ENCODE measurements around the gene SSBP4. TPM values are rescaled to one million over a fixed set of nuclear protein-coding genes. Genes with fewer than 3 reads are reported as not detected.

The SSBP4 gene
- total RNA-seq, 1 experiment from 2014 or later, result 51.2 TPM

- Mint-ChIP-seq H3K27me3 (ENCODE audit: low read depth) (no peaks in the 10 kb centered on the region), H3K4me3 (no peak overlapping the region), H3K36me3 (peaks cover 13% of the 10 kb centered on the region), H3K9me3 (no peaks in the 10 kb centered on the region), H3K27ac (no peak overlapping the region), H3K4me1 (peaks cover 3% of the 10 kb centered on the region; the same call in 1 of the 2 replicates)
- TF ChIP-seq ATF6 (CRISPR knock-in tag; IDR thresholded peaks at IDR 0.05) (no peak), ATF1 (CRISPR knock-in tag; IDR thresholded peaks at IDR 0.05) (no peak), TEAD1 (CRISPR knock-in tag; IDR thresholded peaks at IDR 0.05) (no peak), NR1H2 (CRISPR knock-in tag; IDR thresholded peaks at IDR 0.05) (no peak), IRF1 (CRISPR knock-in tag; IDR thresholded peaks at IDR 0.05) (no peak), ZNF121 (CRISPR knock-in tag; IDR thresholded peaks at IDR 0.05) (no peak), USF2 (CRISPR knock-in tag; IDR thresholded peaks at IDR 0.05) (no peak), AFF4 (CRISPR knock-in tag; IDR thresholded peaks at IDR 0.05; ENCODE audit: borderline replicate concordance) (no peak), EMX1 (CRISPR knock-in tag; IDR thresholded peaks at IDR 0.05) (no peak), ZNF671 (CRISPR knock-in tag; IDR thresholded peaks at IDR 0.05) (no peak), NFATC4 (CRISPR knock-in tag; IDR thresholded peaks at IDR 0.05) (no peak)
- TF ChIP-seq, protein P1, sequence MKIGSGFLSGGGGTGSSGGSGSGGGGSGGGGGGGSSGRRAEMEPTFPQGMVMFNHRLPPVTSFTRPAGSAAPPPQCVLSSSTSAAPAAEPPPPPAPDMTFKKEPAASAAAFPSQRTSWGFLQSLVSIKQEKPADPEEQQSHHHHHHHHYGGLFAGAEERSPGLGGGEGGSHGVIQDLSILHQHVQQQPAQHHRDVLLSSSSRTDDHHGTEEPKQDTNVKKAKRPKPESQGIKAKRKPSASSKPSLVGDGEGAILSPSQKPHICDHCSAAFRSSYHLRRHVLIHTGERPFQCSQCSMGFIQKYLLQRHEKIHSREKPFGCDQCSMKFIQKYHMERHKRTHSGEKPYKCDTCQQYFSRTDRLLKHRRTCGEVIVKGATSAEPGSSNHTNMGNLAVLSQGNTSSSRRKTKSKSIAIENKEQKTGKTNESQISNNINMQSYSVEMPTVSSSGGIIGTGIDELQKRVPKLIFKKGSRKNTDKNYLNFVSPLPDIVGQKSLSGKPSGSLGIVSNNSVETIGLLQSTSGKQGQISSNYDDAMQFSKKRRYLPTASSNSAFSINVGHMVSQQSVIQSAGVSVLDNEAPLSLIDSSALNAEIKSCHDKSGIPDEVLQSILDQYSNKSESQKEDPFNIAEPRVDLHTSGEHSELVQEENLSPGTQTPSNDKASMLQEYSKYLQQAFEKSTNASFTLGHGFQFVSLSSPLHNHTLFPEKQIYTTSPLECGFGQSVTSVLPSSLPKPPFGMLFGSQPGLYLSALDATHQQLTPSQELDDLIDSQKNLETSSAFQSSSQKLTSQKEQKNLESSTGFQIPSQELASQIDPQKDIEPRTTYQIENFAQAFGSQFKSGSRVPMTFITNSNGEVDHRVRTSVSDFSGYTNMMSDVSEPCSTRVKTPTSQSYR (CRISPR knock-in tag; IDR thresholded peaks at IDR 0.05), result no peak
- POLR2A ChIA-PET, result interaction anchor here (0.6 to 0.7 kb wide), 2 partner anchors 13 to 232 kb away, joined by 4 to 7 read pairs; no protein-coding TSS in a partner anchor
- ATAC-seq (no peak), DNase-seq (ENCODE audit: low spot score) (no peak)
- CTCF ChIA-PET, result interaction anchor here (0.6 to 1.1 kb wide), 2 partner anchors 13 to 32 kb away, joined by 3 to 4 read pairs; no protein-coding TSS in a partner anchor
These were observed 37.8 kb downstream of the SSBP4 start for GRCh38 chr19:18456974-18457373.

DNA sequence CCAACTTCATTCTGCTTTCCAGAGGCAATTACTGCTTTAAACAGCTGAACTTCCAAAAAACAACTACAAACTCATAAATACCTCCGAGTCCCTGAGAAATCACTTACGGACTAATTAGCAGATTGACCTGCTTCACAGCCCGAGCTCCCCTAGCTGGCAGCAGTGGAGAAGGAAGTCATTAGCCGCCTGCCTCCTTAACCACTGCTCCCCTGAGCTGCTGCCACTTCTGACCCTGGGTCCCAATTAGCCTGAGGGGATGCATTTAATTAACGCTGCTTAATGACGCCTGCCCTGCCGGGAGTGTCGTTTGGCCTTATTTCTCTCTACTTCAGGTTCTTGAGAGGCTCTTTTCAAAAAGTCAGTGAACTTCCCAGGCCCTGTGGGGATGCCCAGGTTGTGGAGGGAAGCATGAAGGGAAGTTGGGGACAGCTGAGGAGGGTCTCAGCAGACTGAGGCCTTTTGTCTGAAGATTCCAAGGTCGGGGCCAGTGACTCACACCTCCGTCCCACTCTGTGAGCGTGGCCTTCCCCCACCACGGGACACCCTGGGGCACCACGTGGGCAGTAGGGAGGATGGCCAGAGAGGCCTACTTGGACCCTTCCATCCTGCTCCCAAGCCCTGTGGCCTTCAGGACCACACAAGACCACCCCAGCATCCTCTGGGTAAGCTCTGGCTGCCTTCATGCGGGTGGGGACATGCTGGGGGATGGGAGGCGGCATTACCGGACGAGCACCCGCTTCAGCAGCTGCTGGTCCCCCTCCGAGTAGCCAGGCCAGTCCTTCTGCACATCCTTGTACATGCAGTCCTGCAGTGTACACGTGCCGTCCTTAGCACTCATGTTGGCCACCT lies 38.5 kb downstream of the SSBP4 start:
- peaks cover 13% of the 10 kb centered on the region for H3K36me3 Mint-ChIP-seq
- ChIA-PET POLR2A (no interaction called here), CTCF (interaction anchor here (0.6 to 1.1 kb wide), 3 partner anchors 12 to 458 kb away, joined by 3 to 4 read pairs (median 3); no protein-coding TSS in a partner anchor)
- H3K27ac Mint-ChIP-seq, result no peak overlapping the region
- H3K4me3 Mint-ChIP-seq, result no peak overlapping the region
- H3K9me3 Mint-ChIP-seq, result no peaks in the 10 kb centered on the region
- no peaks in the 10 kb centered on the region for H3K27me3 Mint-ChIP-seq (ENCODE audit: low read depth)
- peaks cover under 1% of the 10 kb centered on the region; the same call in 1 of the 2 replicates for H3K4me1 Mint-ChIP-seq
- ATAC-seq (no peak), DNase-seq (ENCODE audit: low spot score) (no peak)
- TF ChIP-seq FOXJ3 (CRISPR knock-in tag; IDR thresholded peaks at IDR 0.05; ENCODE audit: borderline replicate concordance), result no peak
- no peak for TF ChIP-seq CDX4 (CRISPR knock-in tag; IDR thresholded peaks at IDR 0.05; ENCODE audit: borderline replicate concordance)
- TF ChIP-seq SMAD4 (CRISPR knock-in tag; IDR thresholded peaks at IDR 0.05), result no peak
- TF ChIP-seq, protein P2, sequence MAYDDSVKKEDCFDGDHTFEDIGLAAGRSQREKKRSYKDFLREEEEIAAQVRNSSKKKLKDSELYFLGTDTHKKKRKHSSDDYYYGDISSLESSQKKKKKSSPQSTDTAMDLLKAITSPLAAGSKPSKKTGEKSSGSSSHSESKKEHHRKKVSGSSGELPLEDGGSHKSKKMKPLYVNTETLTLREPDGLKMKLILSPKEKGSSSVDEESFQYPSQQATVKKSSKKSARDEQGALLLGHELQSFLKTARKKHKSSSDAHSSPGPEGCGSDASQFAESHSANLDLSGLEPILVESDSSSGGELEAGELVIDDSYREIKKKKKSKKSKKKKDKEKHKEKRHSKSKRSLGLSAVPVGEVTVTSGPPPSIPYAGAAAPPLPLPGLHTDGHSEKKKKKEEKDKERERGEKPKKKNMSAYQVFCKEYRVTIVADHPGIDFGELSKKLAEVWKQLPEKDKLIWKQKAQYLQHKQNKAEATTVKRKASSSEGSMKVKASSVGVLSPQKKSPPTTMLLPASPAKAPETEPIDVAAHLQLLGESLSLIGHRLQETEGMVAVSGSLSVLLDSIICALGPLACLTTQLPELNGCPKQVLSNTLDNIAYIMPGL (CRISPR knock-in tag; IDR thresholded peaks at IDR 0.05), result no peak
- TF ChIP-seq, protein P3, sequence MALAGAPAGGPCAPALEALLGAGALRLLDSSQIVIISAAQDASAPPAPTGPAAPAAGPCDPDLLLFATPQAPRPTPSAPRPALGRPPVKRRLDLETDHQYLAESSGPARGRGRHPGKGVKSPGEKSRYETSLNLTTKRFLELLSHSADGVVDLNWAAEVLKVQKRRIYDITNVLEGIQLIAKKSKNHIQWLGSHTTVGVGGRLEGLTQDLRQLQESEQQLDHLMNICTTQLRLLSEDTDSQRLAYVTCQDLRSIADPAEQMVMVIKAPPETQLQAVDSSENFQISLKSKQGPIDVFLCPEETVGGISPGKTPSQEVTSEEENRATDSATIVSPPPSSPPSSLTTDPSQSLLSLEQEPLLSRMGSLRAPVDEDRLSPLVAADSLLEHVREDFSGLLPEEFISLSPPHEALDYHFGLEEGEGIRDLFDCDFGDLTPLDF (CRISPR knock-in tag; IDR thresholded peaks at IDR 0.05), result no peak
- TF ChIP-seq MXD4 (CRISPR knock-in tag; IDR thresholded peaks at IDR 0.05; ENCODE audit: borderline replicate concordance), result no peak
- TF ChIP-seq ELF4 (CRISPR knock-in tag; IDR thresholded peaks at IDR 0.05; ENCODE audit: low read depth), result no peak
- TF ChIP-seq NFYB (CRISPR knock-in tag; conservative IDR thresholded peaks at IDR 0.05; ENCODE audit: low read depth), result no peak

Data from WTC11 (cell line).